Right renal cortex interstitium (tissue), 3 donors: Measurements from ENCODE around the gene FNDC3B. TPM values are rescaled to one million over a fixed set of nuclear protein-coding genes. Genes with fewer than 3 reads are reported as not detected.

Source experiments
- DNase-seq, 3 donors: peaks; one replicate each; pipeline ENCODE4 v3.0.0-alpha.2; 2013; ENCODE audit warnings: low read depth in 3 of 3, low spot score in 2 of 3
- polyA plus RNA-seq, 3 donors: library from polyadenylated mRNA; unstranded; fragments of 120-200 nt; gene quantifications; one replicate each; pipeline ENCODE4 v1.2.1, GENCODE V29; 2013; ENCODE audit not compliant: insufficient read length in 3 of 3

FNDC3B gene
- polyA plus RNA-seq, 3 donors: 60.2 to 64.6 (median 62.3) TPM

- DNase-seq: no peak
Observed at GRCh38 chr3:172296975-172297332, 257.6 kb downstream of the FNDC3B start.

DNA sequence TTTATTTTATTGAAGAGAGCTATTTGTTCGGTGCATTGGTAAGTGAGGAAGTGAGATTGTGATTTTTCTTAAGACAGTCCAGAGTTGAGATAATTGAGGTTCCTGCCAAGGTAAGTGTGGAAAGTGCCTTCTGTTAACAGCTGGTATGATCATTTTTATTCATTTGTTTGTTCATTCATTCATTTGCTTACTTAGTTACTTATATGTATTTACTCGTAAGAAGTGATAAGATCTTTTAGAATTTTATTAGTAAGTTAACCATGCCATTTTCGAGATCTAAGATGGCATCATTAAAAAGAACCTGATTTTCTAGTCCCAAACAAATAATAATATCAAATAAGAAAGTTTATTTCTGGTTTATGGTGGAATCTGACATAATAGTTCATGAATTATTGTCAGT is 258.9 kb downstream of the FNDC3B start:
- no peak for DNase-seq

DNA sequence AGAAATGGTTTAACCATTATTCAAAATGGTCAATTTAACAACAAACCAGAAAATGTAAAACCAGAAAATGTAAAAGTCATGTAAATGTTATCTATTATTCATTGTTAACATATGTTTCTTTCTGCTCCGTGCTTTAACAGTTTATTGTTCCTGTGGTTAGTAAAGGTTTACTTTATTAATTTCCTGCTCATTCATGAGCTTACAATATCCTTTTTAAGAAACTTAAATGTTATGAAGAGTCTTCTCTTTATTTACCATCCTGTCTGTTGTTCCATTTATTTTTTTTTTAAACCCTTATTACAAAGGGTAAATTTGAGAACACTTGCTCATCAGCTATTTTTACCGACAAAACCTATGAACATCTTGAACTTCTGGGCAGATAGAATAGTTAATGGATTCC is 260.8 kb downstream of the FNDC3B start:
- no peak for DNase-seq

- no peak for DNase-seq
Observed at GRCh38 chr3:172300862-172301261, 261.5 kb downstream of the FNDC3B start.

- no peak for DNase-seq
Observed at GRCh38 chr3:172302203-172302602, 262.8 kb downstream of the FNDC3B start.

DNA sequence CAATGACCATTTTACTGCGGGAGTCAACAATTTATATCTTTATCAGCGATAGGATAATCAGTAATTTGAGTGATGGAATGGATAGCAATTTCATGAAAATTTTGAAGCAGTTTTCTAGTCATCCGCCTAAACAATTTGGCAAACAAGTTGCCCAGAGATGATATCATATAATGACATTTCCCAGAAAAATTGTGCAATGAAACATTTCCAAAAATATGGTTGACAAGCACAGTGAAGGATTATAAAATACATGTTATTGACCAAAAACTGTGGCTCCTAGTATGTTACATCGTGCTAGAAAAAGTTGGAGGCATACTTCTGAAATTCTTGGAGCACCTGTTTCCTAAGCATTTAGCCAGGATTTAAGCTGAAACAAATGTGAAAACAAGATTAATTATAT is 263.8 kb downstream of the FNDC3B start:
- DNase-seq: no peak

DNA sequence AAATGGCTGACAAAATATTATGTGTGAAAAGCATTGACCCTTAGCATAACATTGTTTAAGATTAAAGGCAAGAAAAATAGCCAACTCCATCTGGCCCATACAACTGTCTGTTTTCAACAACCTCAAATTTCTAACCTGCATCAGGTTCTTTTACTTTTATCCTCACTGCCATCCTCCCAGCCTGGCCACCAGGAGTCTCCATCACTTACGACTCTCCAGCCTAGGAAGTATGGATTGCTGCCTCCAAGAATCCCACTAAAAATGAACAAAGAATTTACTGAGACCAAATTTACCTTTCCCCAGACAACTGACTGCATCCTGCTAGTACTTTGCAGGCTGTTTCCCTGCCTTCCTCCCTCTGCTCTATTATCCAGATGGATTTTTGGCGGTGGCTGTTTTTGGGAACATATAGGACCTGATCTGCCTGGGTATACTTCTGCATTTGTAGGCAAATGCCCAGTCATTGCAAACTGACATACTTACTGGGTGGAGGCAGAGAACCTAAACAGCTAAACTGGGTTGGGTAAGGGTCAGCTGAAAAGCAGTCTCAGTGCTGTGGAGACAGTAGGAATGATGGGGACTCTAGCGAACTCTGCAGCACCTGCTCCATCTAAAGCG is 264.7 kb downstream of the FNDC3B start:
- DNase-seq: no peak

- DNase-seq: no peak
Observed at GRCh38 chr3:172305552-172305951, 266.2 kb downstream of the FNDC3B start.

DNA sequence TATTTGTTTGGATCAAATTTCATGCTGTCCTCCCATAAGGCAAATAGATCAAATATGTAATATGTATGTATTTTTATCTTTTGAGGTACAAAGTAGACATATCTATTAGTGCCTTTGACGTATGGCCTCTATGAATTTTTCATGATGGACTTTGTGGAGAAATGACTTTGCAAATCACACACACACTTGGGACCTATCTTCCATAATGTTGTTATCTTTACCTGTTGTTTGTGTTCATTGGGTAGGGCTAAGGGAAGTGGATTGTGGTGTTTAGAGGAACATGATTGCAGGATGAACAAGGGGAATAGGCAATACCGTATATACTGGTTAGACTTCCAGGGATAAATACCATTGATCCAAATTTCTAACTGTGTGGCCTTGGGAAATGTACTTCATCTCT is 266.6 kb downstream of the FNDC3B start:
- no peak for DNase-seq

- no peak for DNase-seq
Observed at GRCh38 chr3:172307141-172307560, 267.8 kb downstream of the FNDC3B start.

DNA sequence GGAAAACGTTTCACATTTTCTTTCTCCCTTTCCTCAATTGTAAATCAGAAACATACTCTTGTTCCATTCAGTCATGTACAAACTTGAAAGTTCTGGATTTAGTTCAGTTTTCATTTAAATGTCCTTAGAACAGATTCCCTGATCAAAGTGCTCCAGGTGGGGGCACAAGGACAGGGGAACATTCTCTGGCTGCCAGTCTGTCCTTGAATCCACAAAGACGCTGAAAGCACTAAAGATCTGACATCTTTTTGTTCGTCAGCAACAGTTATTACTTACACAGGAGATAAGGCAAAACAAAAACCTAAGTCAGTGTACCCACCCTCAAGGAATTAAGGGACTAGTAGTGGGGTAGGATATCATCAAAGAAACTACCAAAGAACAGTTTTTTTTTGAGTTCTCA is 269.7 kb downstream of the FNDC3B start:
- DNase-seq: no peak

GRCh38 chr3:172309741-172310427 is 270.5 kb downstream of the FNDC3B start:
- DNase-seq: no peak

DNA sequence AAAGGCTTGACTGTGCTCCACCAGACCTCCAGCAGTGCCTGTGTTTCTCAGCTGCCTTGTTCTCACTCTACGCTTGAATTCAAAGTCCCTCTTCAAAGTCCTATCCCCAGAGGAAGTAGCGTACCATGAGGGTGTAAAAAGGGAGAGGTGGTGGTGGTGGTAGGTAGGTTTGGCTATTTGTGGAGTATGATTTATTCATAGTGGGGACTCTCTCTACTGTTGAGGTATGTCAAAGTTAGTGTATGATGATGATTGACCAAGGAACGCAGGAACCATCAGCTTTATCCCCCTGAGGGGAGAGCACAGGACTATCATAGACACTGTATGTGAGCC is 271.0 kb downstream of the FNDC3B start:
- no peak for DNase-seq

- DNase-seq: no peak
Observed at GRCh38 chr3:172311217-172311616, 271.8 kb downstream of the FNDC3B start.

GRCh38 chr3:172312001-172312400 is 272.6 kb downstream of the FNDC3B start:
- DNase-seq: no peak

GRCh38 chr3:172312711-172313110 is 273.3 kb downstream of the FNDC3B start:
- DNase-seq: no peak

DNA sequence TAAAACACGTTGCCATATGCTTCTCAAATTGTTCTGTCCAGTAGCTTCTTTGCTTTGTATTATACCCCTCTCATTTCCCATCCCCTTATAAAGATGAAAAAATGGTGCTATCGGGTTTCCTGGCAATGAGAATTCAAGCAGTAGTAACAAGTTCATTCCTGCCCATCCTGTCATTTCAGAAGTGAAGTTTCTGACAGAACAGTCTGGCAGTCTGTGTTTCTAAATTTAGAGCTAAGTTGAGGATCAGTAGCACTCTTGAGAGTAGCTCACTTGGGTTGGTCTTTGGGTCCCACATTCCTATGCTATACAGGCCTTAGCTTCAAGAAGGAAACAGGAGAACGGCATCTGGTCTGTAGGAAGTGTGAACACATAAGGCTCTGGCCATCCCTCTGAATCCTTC is 274.3 kb downstream of the FNDC3B start:
- DNase-seq: no peak

GRCh38 chr3:172314591-172315160 is 275.3 kb downstream of the FNDC3B start:
- DNase-seq: no peak

DNA sequence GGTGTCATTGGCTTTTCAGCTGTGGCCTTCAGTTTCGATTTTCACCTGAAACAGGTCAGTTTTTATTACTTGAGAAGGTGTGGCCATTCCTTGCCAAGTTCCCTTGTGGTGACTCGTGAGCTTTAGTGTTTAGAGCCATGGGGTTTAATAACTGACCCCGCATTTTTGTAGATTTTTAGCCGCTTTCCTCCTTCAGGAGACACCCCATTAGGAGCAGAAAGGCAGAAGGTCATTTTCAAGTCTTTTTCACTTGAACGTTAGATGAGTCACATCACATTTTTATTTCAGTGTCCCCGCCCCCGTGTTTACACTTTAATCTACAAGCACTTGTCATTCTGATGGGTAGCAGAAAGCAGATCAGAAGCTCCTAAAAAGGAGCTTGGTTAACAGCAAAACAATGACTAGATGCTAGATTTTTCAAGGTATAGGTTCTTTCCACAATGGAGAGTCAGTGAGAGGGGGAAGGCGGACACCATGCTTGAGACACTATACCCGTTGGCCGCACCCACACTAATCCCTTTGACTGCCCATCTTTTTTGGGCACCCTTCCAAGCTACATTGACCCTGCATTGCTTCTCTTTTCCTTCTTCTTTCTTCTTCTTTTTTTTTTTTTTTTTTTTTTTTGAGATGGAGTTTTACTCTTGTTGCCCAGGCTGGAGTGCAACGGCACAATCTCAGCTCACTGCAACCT is 276.2 kb downstream of the FNDC3B start:
- DNase-seq: no peak

GRCh38 chr3:172316758-172317157 is 277.4 kb downstream of the FNDC3B start:
- no peak for DNase-seq

DNA sequence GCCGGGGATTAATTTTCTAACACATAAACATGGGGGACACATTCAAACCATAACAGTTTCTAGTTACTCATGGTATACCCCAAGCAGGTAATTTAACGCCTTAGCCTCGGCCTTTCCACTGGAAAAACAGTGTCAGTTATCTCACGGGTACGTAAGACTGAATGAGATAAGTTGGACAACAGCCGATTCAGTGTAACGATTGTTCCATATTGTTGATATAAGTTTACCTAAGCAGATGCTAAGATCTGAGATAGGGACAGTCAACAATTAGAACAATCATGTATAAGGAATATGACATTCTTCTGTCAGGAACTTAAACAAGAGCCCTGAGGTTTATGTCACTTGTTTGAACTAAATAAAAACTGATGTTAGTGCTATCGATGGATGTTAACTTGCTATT is 278.1 kb downstream of the FNDC3B start:
- DNase-seq: no peak

- peak in 2 of 3 donors; percentile 27 to 45 for DNase-seq
Observed at GRCh38 chr3:172317984-172318383, 278.6 kb downstream of the FNDC3B start.
